Nephron (organoid): ENCODE measurements around the gene NFKBIE.

Source experiments
- H3K27ac Mint-ChIP-seq, 3 experiments: 2 replicates each; pipeline ENCODE4 v1.8.0; 2020; ENCODE audit warnings: mixed read lengths in 3 of 3, mild to moderate bottlenecking in 2 of 3, moderate library complexity in 1 of 3
- H3K27me3 Mint-ChIP-seq: 2 replicates; pipeline ENCODE4 v1.8.0; 2021; ENCODE audit warnings: low read depth, mild to moderate bottlenecking, moderate library complexity, mixed read lengths
- H3K36me3 Mint-ChIP-seq: 2 replicates; pipeline ENCODE4 v1.8.0; 2020; ENCODE audit warnings: low read depth, mixed read lengths
- H3K4me1 Mint-ChIP-seq: 2 replicates; pipeline ENCODE4 v1.8.0; 2020; ENCODE audit warnings: mixed read lengths
- H3K4me3 Mint-ChIP-seq, 3 experiments: 2 replicates each; pipeline ENCODE4 v1.8.0; 2020; ENCODE audit warnings: mild to moderate bottlenecking in 3 of 3, mixed read lengths in 3 of 3, moderate library complexity in 2 of 3
- H3K9me3 Mint-ChIP-seq: 2 replicates; pipeline ENCODE4 v1.8.0; 2020; ENCODE audit warnings: mixed read lengths
- TF ChIP-seq, protein P1 (sequence below), 3 experiments: fragments of 200-600 bp; sonication (generic); IDR thresholded peaks; one replicate each; pipeline ENCODE4 v1.5.0; 2021; ENCODE audit warnings: antibody characterized with exemption in 3 of 3; ENCODE audit not compliant: unreplicated experiment in 3 of 3

Gene NFKBIE

DNA sequence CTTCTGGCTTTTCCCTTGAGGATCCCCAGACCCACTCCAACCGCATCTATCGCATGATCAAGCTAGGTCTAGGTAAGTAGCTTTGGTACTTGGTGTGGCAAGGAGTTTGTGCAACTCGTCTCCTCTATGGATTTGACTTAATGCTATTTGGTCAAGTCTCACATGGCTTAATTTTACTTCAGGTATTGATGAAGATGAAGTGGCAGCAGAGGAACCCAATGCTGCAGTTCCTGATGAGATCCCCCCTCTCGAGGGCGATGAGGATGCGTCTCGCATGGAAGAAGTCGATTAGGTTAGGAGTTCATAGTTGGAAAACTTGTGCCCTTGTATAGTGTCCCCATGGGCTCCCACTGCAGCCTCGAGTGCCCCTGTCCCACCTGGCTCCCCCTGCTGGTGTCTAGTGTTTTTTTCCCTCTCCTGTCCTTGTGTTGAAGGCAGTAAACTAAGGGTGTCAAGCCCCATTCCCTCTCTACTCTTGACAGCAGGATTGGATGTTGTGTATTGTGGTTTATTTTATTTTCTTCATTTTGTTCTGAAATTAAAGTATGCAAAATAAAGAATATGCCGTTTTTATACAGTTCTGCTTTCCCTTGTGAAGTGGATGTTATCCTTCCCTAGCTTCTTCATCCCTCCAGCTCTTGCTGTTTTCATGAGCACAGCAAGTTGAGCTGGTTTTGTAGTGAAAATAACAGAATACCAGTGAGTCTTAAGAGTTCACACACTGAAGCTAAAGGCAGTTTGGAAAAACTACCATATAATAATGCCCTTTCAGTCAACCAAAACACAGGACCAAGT, 11.8 kb downstream of the NFKBIE start:
- Mint-ChIP-seq H3K9me3 (no peaks in the 10 kb centered on the region), H3K4me1 (peaks cover 49% of the 10 kb centered on the region), H3K36me3 (peaks cover 64% of the 10 kb centered on the region), H3K4me3 (peak overlapping the region in 2 of 3 experiments; percentile 40 to 52), H3K27ac (no peak overlapping the region), H3K27me3 (no peaks in the 10 kb centered on the region)
- TF ChIP-seq, protein P1, sequence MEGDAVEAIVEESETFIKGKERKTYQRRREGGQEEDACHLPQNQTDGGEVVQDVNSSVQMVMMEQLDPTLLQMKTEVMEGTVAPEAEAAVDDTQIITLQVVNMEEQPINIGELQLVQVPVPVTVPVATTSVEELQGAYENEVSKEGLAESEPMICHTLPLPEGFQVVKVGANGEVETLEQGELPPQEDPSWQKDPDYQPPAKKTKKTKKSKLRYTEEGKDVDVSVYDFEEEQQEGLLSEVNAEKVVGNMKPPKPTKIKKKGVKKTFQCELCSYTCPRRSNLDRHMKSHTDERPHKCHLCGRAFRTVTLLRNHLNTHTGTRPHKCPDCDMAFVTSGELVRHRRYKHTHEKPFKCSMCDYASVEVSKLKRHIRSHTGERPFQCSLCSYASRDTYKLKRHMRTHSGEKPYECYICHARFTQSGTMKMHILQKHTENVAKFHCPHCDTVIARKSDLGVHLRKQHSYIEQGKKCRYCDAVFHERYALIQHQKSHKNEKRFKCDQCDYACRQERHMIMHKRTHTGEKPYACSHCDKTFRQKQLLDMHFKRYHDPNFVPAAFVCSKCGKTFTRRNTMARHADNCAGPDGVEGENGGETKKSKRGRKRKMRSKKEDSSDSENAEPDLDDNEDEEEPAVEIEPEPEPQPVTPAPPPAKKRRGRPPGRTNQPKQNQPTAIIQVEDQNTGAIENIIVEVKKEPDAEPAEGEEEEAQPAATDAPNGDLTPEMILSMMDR (IDR thresholded peaks at IDR 0.05; ENCODE audit: unreplicated experiment in 3 of 3): peak; percentile 20 to 39 (median 24)

DNA sequence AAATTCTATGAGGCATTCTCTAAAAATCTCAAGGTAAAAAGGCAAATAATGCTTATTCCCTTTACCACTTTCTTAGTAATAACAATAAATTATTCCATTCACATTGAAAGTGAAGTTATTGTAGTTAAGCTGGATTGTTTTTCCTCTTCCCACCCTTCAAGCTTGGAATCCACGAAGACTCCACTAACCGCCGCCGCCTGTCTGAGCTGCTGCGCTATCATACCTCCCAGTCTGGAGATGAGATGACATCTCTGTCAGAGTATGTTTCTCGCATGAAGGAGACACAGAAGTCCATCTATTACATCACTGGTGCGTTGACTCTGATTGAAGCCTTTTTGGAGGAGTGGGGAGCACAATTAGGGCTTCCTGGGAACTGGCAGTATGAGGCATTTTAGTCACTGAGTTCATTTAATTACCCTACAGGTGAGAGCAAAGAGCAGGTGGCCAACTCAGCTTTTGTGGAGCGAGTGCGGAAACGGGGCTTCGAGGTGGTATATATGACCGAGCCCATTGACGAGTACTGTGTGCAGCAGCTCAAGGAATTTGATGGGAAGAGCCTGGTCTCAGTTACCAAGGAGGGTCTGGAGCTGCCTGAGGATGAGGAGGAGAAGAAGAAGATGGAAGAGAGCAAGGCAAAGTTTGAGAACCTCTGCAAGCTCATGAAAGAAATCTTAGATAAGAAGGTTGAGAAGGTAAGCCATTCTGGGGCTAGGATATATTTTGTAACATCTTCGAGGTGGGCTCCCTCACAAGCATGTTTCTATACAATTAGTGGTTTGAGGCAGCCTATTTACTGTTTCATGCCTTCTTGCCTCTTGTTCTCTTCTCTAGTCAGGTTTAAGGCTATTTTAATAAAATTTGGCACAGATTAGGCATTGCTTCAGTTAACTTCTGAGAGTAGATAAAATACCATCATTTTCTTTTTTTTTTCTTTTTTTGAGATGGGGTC, 13.5 kb downstream of the NFKBIE start:
- H3K27me3 Mint-ChIP-seq: peaks cover 4% of the 10 kb centered on the region
- peak overlapping the region; percentile 6 to 61 (median 34) for H3K4me3 Mint-ChIP-seq
- no peaks in the 10 kb centered on the region for H3K9me3 Mint-ChIP-seq

DNA sequence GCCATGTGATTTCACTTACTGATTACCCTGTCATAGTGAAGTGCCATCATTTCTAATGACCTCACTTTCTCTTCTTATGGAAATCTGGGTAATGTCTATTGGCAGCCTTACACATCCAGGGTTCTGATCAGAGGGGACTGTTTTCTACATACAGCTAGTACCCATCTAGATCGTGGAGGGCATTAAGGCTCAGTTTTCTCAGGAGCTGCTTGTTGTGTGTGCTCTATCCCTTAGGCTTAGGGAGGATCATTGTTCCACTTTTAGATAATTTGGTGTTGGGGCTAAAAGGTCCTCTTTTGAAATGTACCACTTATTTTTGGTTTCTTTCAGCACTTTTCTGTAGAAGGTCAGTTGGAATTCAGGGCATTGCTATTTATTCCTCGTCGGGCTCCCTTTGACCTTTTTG, 14.6 kb downstream of the NFKBIE start:
- Mint-ChIP-seq H3K27me3 (peaks cover 4% of the 10 kb centered on the region), H3K4me1 (peaks cover 43% of the 10 kb centered on the region), H3K27ac (no peak overlapping the region), H3K9me3 (no peaks in the 10 kb centered on the region), H3K4me3 (peak overlapping the region in 1 of 3 experiments; percentile 16), H3K36me3 (peaks cover 71% of the 10 kb centered on the region)
- TF ChIP-seq, protein P1 (IDR thresholded peaks at IDR 0.05; ENCODE audit: unreplicated experiment in 3 of 3): no peak

More for the DNA sequence above, 13.5 kb downstream of the NFKBIE start:
- TF ChIP-seq, protein P1 (IDR thresholded peaks at IDR 0.05; ENCODE audit: unreplicated experiment in 3 of 3): no peak
- Mint-ChIP-seq H3K4me1 (peaks cover 51% of the 10 kb centered on the region), H3K27ac (no peak overlapping the region), H3K36me3 (peaks cover 71% of the 10 kb centered on the region)

DNA sequence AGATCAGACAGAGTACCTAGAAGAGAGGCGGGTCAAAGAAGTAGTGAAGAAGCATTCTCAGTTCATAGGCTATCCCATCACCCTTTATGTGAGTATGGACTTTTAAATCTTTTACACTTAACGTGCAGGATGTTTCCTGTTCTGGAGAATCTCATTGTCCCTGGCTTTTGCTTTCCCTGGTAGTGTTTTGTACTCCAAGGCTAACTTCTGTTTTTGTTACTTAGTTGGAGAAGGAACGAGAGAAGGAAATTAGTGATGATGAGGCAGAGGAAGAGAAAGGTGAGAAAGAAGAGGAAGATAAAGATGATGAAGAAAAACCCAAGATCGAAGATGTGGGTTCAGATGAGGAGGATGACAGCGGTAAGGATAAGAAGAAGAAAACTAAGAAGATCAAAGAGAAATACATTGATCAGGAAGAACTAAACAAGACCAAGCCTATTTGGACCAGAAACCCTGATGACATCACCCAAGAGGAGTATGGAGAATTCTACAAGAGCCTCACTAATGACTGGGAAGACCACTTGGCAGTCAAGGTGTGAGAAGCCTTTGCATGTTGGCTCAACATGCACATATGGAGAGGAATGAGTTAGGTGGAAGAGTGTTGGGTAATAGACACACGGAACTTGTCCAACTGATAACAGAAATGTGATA, 15.2 kb downstream of the NFKBIE start:
- H3K4me1 Mint-ChIP-seq: peaks cover 42% of the 10 kb centered on the region
- TF ChIP-seq, protein P1 (IDR thresholded peaks at IDR 0.05; ENCODE audit: unreplicated experiment in 3 of 3): no peak
- H3K27me3 Mint-ChIP-seq: peaks cover 4% of the 10 kb centered on the region
- peaks cover 71% of the 10 kb centered on the region for H3K36me3 Mint-ChIP-seq
- no peak overlapping the region for H3K27ac Mint-ChIP-seq
- peak overlapping the region; percentile 7 to 73 (median 9) for H3K4me3 Mint-ChIP-seq
- no peaks in the 10 kb centered on the region for H3K9me3 Mint-ChIP-seq

DNA sequence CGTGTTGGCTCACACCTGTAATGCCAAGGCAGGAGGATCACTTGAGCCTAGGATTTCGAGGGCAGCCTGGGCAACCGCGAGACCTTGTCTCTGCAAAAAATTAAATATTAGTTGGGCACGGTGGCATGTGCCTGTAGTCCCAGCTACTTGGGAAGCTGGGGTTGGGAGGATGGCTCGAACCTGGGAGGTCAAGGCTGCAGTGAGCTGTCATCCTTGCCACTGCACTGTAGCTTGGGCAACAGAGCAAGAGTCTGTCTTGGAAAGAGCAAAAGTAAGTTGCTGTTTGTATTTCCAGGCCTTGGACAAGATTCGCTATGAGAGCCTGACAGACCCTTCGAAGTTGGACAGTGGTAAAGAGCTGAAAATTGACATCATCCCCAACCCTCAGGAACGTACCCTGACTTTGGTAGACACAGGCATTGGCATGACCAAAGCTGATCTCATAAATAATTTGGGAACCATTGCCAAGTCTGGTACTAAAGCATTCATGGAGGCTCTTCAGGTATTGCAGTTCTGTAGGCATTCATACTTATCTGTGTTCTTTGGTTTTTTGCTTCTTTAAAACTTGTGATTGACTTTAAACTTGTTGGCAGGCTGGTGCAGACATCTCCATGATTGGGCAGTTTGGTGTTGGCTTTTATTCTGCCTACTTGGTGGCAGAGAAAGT, 16.1 kb downstream of the NFKBIE start:
- TF ChIP-seq, protein P1 (IDR thresholded peaks at IDR 0.05; ENCODE audit: unreplicated experiment in 3 of 3): no peak
- H3K27me3 Mint-ChIP-seq: peaks cover 4% of the 10 kb centered on the region
- H3K9me3 Mint-ChIP-seq: no peaks in the 10 kb centered on the region
- peaks cover 36% of the 10 kb centered on the region for H3K4me1 Mint-ChIP-seq
- peak overlapping the region; percentile 98 to 100 (median 99) for H3K4me3 Mint-ChIP-seq
- peak overlapping the region; percentile 21 to 96 (median 25) for H3K27ac Mint-ChIP-seq
- H3K36me3 Mint-ChIP-seq: peaks cover 64% of the 10 kb centered on the region
